Right renal pelvis (tissue), 4 donors: ENCODE data around the gene MRPL19. TPM values are rescaled to one million over a fixed set of nuclear protein-coding genes. Genes with fewer than 3 reads are reported as not detected.

Experiments
- DNase-seq, 4 donors: peaks; one replicate each; pipeline ENCODE4 v3.0.0-alpha.2; 2013; ENCODE audit warnings: low read depth in 4 of 4, low spot score in 3 of 4, missing footprints in 1 of 4
- polyA plus RNA-seq, 4 donors: library from polyadenylated mRNA; unstranded; fragments of 120-200 nt; gene quantifications; one replicate each; pipeline ENCODE4 v1.2.1, GENCODE V29; 2013; ENCODE audit not compliant: insufficient read length in 4 of 4

Gene MRPL19
- polyA plus RNA-seq, 4 donors = 74.2 to 88.6 (median 76.4) TPM

DNA sequence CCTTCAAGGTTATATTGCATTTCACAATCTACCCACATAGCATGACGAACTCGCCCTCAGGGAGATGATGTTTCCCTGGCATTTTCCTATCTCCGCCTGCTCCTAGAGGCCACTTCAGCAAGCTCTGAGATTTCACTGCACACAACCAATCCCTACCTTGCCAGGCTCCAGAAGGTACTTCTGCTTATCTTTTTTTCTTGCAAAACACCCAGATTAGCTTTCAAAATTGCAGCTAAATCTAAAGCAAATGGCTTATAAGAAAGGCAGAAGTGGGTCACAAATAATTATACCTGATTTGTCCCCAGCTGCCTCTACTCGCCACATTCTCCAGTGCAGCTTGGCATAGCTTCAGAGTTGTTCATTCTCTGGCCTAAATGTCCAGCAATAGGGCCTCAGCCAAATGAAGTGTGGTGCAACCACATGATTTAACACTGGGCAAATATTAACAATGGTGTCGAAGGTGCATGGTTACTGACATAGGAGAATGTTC is 32.4 kb upstream of the MRPL19 start:
- no peak for DNase-seq

DNA sequence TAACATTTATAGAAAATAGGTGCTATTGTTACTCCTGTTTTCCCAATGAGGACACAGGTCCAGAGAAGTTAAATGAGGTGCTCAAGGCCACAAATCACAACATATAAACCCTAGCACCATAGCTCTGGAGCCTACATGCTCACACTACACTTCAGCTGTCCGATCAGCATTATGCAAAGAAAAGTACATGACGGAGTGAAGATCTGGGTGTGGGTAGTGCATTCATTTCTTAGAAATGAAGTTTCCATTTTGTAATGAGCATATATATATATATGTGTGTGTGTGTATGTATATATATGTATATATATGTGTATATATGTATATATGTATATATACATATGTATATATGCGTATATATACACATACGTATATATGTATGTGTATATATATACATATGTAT is 30.2 kb upstream of the MRPL19 start:
- DNase-seq = no peak

DNA sequence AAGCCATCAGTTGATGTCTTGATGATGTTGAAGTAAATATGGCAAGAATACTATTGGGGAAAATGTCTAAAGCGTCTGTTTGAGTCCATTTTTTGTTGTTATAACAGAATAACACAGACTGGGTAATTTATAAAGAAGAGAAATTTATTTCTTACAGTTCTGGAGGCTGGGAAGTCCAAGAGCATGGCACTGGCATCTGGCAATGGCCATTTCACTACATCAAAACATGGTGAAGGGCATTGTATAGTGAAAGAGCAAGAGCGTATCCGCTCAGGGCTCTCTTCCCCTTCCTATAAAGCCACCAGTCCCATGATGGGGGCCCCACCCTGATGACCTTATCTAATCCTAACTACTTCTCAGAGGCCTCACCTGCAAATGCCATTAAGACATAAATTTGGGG is 29.6 kb upstream of the MRPL19 start:
- DNase-seq = no peak

DNA sequence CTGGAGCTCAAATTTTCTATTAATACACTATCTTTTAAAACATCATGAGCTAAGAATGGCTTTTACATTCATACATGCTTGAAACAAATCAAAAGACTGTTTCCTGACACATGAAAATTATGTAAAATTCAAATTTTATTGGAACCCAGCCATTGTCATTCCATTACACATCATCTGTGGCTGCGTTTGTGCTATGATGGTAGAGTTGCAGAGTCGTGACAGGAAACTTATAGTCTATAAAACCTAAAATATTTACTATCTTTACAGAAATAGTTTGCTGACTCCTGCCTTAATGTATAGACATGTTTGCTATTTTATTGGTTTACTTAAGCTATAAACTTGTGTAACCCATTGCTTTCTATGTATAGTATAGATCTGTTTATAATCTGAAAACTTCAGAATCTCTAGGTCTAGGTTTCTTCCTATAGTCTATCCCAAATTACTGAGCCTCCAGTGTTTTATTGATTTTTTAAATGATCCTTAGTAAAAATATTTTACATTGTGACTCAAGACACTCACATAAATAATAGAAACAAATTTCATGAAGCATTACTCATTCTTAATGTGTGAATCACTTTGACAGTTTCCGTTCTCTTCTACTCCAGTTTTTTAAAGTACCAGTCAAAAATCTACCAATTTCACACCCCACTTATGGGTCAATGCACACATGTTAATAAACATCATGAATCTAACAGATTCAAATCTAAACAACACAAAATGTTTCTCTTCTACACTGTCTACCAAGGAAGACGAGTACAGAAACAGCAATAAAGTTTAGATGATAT is 26.4 kb upstream of the MRPL19 start:
- DNase-seq = no peak

DNA sequence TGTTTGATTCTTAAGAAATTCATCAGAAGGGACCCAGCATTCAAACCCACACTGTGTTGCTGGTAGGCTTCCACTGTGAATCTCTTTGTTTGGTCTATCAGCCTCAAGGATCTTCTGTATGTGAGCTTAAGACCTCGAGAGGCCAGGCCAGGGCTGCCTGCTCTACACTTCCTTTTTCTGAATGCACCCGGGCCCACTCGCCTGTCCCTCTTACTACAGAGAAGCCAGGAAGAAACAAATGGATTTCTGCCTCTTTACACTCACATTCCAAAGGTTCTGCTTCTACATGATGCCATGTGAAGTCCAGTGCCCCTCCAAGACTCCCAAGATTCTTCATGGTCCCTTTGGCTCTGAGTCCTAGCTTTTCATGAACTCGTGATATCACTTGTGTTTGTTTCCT is 25.4 kb upstream of the MRPL19 start:
- no peak for DNase-seq

DNA sequence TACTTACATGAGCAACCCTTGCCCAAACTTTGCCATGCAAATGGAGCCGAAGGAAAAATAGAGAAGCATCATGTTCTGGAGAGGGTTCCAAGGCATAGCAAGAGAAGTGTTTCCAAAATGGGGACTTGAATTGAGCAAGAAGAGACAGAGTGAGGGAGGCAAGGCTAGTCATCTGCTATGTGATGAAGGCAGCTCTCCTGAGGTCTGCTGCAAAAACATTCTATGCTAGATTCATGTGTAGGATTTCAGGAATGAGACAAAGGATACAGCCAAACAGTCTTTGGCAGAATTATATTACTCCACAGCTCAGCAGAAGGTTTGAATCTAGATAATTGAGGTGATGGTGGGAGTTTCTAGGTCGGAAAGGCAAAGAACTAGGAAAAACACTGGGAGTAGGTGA is 24.1 kb upstream of the MRPL19 start:
- DNase-seq = no peak

DNA sequence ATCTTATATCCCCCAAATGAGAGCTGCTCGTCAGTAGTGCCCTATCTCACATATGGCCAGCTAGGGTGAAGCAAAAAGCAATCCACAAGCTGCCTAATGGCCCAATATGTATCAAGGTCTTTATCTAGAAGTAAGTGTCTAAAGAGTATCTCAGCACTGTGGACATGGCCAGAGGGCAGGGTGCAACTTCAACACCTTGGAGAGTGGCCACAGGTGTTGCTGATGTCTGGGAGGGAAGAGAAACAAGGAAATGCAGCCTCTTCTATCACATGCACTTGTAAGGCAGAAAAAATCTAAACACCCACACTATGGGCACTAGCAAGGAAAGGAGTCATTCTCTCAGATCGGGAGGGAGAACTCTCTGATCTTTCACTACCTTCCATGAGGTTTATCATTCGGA is 23.7 kb upstream of the MRPL19 start:
- DNase-seq = no peak

DNA sequence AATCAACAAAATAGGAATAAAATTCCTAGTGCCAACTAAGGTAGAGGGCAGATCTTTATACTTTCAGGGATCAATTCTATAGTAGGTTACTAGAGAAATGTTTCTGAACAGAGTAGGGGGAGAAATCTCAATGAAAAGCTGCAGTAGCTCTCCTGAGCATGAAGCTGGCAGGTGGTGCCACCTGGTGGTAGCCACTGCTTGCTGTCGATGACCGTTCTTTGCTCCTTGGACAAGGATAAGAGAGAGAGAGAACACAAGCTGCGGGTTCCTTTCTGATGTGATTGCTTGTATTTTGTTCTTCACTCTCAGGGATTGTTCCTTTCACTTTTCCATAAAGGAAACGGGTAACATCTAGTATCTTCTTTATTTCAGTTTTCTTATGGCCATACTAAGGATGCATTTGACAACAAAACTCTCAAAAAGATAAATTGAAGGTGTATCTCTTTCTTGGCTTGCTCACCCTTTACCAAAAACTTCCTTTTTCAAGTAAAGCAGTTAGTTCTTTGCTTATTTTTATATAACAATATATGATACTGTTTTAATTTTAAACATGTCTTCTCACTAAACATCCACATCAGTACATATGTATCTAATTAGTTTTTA is 18.6 kb upstream of the MRPL19 start:
- DNase-seq = peak in 1 of 4 donors; percentile 71

DNA sequence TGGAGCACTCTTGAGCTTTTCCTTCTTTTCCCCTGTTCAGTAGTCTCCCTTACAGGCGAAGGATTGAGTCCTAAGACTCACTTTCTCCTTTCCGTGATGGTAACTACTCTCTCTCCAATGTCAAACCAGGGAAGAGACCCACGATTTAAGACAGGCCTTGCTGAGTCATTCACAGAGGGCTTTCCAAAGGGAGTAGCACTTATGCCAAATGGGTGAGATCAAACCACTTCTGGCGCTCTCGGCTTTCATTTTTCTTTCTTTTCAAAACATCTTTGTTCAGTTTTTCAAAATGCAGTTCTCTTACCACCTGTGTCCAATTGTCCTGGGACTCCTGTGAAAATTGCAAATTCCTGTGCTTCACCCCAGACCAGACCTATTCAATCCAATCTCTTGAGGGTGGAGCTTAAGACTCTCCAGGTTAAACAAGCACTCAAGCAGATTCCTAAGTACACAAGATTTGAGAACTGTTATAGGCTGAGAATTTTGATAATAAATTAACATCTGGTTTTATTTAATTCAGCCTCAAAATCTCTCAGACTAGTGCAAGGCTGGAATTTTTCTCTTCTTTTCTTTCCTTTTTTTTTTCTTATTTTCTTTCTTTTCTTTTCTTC is 14.4 kb upstream of the MRPL19 start:
- no peak for DNase-seq

DNA sequence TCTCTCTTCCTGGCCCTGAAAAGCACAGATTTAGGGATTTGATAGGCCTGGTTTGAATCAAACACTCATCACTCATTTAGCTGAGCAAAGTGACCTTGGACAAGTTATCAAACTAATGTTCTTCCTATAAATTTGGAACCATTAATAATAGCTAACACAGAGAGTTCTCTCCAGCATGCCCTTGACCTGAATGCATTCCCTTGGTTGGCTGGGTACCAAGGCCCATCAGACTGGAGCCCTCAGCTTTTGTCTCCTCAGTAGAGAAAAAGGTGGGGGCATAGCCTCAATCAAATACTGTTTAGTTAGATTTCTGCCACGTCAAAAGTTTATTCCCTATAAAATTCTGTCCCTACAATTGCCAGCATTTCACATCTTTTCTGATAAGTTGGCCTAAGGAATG is 13.8 kb upstream of the MRPL19 start:
- DNase-seq = no peak

DNA sequence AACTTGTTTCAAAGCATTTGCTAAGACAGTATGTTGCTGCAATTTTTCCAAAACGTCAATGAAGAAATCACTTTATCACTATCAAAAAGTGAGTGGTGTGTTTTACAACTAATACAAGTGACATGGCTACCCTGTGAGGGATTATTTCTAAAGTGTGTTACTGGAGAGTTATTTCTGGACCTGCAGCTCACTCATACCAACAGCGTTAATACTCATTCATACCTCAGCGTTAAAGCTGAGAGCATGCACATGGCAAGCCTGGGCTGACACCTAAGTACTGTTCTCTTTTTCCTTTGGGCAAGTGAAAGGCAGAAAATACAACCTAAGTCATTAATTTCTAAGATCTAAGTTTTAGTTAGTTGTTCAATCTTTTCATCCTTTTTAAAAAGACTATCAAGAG is 13.0 kb upstream of the MRPL19 start:
- no peak for DNase-seq

DNA sequence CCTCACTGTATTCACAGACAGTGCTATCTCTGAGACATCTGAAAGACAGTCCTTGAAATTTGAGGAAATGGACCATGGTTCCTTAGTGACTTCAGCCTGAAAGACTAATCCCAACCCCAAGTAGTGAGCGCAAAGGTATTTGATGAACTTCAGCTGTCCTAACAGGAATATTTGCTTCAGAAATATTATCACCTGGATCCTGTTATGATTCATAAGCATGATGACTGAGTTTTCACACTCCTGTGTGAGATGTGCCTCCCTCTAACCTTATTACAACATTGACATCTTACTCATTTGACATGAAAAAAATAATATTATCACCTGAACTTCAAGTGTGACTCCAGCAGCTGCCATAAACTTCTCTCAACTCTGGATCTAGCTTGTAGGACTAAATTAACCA is 11.6 kb upstream of the MRPL19 start:
- no peak for DNase-seq

DNA sequence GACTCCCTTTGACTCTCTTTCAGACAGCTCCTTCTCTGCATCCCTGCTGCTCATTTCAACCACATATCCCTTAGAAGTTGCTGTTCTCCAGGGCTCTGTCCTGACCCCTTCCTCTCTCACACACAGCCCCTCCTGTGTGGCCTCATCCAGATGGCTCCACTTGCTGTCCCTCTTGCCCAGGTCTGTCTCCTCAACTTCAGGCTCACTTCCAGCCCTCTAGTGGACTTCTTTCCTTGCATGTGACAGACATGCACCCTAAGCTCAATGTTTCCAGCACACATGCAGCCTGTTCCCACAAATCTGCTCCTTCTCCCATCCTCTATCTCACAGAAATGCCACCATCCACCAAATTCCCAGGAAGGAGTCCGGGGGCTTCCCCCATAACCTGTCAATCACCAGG is 9.0 kb upstream of the MRPL19 start:
- no peak for DNase-seq

DNA sequence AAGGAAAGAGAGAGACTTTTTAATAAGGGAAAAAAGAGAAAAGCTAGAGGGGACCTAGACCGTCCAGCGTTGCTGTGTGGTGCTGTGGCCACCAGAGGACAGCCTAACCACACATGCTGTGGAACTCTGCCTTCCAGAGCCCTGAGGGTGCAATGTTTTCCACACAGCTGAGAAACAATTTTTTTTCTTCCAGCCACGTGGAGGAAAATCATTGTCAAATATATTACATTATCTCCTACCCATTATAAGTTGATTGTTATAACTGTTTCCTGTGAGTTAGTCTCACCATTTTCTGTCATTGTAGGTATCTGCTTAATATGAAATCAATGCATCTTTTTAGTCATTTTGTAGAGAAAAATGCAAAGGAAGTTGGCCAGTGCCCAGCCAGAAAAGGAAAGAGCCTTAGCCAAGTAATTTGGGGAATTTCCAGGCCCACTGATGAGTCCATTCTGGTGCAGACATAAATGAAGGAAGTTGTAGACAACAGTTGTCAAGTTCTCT is 5.9 kb upstream of the MRPL19 start:
- DNase-seq = peak in 3 of 4 donors; percentile 40 to 55 (median 47)

DNA sequence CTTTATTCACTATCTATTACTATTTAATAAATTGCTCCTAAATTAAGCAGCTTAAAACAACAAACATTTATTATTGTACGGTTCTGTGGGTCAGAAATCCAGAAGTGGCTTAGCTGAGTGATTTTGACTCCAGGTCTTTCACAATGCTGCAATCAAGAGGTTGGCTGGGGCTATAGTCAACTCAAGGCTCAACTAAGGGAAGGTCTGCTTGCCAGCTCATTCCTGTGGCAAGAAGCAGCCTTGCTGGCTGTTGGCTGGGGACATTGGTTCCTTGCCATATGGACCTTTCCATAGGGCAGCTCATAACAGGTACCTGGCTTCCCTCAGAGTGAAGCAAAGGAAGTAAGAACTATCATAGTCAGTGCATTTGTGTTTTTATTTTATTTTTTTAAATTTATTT is 5.0 kb upstream of the MRPL19 start:
- no peak for DNase-seq

DNA sequence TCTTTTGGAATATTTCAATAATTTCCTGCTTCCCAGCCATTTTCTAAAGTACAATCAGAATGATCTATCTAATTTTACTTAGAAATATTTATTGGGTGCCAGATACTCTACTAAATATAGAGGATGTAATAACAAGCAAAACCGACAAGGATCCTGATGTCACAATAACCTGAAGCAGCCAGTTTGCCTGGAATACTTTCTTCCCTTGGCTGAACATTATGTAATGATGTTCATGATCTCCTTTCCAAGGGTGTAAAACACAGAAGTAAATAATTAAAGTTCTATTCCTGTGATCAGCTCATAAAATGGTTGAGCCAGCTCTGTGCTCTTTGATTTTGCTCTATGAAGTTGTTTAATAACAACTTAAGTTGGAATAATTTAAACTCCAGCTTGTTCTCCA is 2.6 kb upstream of the MRPL19 start:
- DNase-seq = no peak

DNA sequence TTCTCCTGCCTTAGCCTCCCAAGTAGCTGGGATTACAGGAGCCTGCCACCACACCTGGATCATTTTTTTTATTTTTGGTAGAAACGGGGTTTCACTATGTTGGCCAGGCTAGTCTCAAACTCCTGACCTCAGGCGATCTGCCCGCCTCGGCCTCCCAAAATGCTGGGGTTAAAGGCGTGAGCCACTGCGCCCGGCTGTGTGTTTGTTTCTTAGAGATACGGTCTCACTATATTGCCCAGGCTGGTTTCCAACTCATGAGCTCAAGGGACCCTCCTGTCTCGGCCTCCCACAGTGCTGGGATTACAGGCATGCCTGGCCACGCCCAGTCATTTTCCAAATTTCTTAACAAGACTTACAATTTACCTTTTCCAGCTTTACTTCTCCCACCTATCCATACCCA is 940 bp upstream of the MRPL19 start:
- no peak for DNase-seq

DNA sequence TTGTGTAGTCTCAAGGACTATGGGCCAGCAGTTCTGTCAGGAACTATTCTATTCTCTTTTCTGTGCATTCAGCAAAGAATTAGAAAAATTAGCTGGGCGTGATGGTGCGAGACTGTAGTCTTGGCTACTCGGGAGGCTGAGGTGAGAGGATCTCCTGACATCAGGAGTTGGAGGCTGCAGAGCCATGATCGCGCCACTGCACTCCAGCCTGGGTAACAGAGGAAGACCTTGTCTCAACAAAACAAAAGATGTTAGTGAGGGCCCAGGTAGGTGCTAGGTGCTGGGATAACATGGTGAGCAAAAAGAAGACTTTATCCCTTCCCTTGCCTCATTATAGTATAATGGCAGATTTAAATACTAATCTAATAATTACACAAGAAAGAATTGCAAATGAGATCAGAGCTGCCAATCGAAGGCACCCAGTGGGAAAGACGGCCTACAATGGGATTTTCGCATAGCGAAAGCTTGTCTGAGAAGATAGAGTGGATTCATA is 447 bp upstream of the MRPL19 start:
- no peak for DNase-seq

DNA sequence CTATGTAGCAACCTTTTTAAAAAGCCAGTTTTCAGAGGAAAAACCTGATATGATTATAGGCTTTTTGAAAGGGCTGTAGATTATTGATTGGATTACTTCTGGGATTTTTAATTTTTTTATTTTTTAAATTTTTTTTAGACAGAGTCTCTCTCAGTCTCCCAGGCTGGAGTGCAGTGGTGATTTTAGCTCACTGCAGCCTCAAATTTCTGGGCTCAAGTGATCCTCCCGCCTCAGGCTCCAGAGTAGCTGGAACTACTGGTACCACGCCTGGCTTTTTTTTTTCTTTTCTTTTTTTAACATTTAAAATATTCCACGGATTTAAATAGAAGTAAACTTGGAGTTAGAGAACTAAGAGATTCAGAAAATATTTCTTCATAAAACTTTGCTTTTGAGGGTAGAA is 1.2 kb downstream of the MRPL19 start:
- DNase-seq = no peak

DNA sequence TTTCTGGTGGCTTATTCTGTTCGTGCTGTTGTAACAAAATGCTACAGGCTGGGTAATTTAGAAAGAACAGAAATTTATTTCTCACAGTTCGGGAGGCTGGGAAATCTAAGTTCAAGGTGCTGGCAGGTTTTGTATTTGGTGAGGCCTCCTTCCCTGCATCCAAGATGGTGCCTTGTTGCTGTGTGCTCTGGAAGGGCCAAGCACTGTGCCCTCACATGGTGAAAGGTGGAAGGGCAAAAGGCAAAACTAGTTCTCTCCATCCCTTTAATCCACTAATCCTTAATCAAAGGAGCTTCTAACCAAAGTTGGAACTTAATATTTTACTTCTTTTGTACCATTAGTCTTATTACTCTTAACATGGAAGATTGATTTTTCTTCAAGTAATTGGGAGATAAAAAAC is 7.4 kb downstream of the MRPL19 start:
- no peak for DNase-seq

DNA sequence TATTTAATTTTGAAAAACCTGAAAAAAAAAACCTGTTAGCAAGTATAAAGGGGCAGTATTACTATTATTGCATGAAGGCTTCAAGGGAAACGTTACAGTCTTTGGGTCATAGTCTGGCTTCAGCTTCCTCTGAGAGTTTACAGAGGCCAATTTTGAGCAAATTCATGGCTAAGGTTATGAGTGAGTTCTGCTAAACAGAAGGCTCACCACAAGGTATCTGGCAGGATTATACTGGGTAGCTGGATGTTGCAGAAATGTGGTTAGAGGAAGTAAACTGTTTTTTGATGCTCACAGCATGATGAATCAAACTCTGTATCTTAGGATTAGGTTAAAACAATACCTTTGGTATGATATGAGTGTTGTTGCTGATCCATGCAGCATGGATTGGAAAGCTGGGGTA is 9.3 kb downstream of the MRPL19 start:
- DNase-seq = no peak

DNA sequence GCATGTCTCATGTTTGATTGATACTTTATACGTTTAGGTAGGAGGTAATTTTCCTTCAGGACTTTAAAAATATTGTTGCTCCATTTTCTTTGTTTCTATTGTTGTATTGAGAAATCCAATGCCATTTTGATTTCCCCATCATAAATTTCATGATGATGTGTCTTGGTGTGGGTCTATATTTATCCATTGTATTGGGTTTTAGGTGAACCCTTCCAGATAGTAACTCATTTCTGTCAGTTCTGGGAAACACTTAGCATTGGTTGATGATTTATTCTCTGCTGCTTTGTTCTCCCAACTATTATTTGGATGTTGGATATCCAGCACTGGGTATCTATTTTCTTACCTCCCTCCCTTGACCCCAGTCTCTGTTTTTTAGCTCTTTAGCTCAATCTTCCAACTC is 10.0 kb downstream of the MRPL19 start:
- no peak for DNase-seq
